Right lobe of liver (tissue), 6 donors: ENCODE data around the gene TTC17. TPM values are rescaled to one million over a fixed set of nuclear protein-coding genes. Genes with fewer than 3 reads are reported as not detected.
A peak's percentile ranks its signal among the peaks of the same experiment; 100 is the strongest.
"Not testable (repeated sequence)": the region's sequence is repeated elsewhere in the genome, so short reads cannot be mapped to it uniquely, and the experiment has no call there.

Experiments used
- ATAC-seq, 4 donors: fragments of 200-7000 bp; cut with Tn5 transposase; one replicate each; pipeline ENCODE4 v1.9.1; 2020; ENCODE audit warnings: mild to moderate bottlenecking in 4 of 4, moderate library complexity in 4 of 4
- DNase-seq, 3 donors: peaks; one replicate each; pipeline ENCODE4 v3.0.0-alpha.2; 2020
- H3K27ac ChIP-seq, 3 donors: fragments of 200-600 bp; one replicate each; pipeline ENCODE4 v1.8.0; 2022
- H3K27me3 ChIP-seq, 2 donors: fragments of 200-600 bp; one replicate each; pipeline ENCODE4 v1.8.0; 2022
- H3K36me3 ChIP-seq, 4 donors: fragments of 200-600 bp; sonication (generic) in 1 of 4; one replicate each; pipeline versions ENCODE4 v1.5.1 to v1.8.0; 2017 to 2022; ENCODE audit warnings: control low read depth in 1 of 4
- H3K4me1 ChIP-seq, 4 donors: fragments of 200-600 bp; sonication (generic) in 1 of 4; one replicate each; pipeline versions ENCODE4 v1.5.1 to v1.8.0; 2017 to 2022; ENCODE audit warnings: control low read depth in 1 of 4
- H3K4me3 ChIP-seq, 3 donors: fragments of 200-600 bp; one replicate each; pipeline ENCODE4 v1.8.0; 2022
- H3K9me3 ChIP-seq, 4 donors: fragments of 200-600 bp; sonication (generic) in 1 of 4; one replicate each; pipeline versions ENCODE4 v1.5.1 to v1.8.0; 2017 to 2022; ENCODE audit warnings: control low read depth in 1 of 4
- POLR2A ChIP-seq: fragments of 450-650 bp; IDR thresholded peaks from one replicate; pipeline ENCODE4 v1.6.1; 2017; ENCODE audit warnings: antibody characterized with exemption, mild to moderate bottlenecking
- WGBS: methylation state at CpG from one replicate; pipeline ENCODE4 v1.1.6; 2018; ENCODE audit warnings: low coverage, low lambda C conversion rate; ENCODE audit not compliant: insufficient coverage; ENCODE audit errors: missing lambda C conversion rate; 5-methylcytosine and 5-hydroxymethylcytosine counted together
- intact Hi-C, 2 donors: fragments of 100-400 bp; cut with DNase I; formaldehyde crosslinking; loops; one replicate each; pipeline versions ENCODE4 v1.11.2 to v1.14.1; 2022
- total RNA-seq, 6 experiments: library from RNA; depleted of rRNA in 2 of 6; stranded (reverse); fragments of >200 nt in 2 of 6; fragmentation: NEBNext Ultra II Directional in 3 of 6; extraction: Animal tissue kit (Norgen Biotek cat#: 25700) in 3 of 6; gene quantifications; one replicate each; pipeline versions ENCODE4 v1.1.0 to v1.2.4, GENCODE V29; 2016 to 2023
- TF ChIP-seq, protein P1 (sequence below), 4 donors: fragments of 200-600 bp in 3 of 4; fragments of 450-650 bp in 1 of 4; IDR thresholded peaks; one replicate each; pipeline versions ENCODE4 v1.5.1 to v1.8.0; 2016 to 2022; ENCODE audit warnings: antibody characterized with exemption in 4 of 4, mild to moderate bottlenecking in 2 of 4
- donor health status: DM: no; HTN: yes; CAD: no.
- donor health status: DM: no; HTN: no; CAD: no.
- donor health status: DM: no; HTN: no; CAD: no.
- donor health status: DM: no; HTN: yes; CAD: no.
- donor health status: DM: no; HTN: yes; CAD: no.

TTC17 gene
- total RNA-seq, 6 experiments from 2014 or later, result 33.9 to 70.2 (median 48.5) TPM

DNA sequence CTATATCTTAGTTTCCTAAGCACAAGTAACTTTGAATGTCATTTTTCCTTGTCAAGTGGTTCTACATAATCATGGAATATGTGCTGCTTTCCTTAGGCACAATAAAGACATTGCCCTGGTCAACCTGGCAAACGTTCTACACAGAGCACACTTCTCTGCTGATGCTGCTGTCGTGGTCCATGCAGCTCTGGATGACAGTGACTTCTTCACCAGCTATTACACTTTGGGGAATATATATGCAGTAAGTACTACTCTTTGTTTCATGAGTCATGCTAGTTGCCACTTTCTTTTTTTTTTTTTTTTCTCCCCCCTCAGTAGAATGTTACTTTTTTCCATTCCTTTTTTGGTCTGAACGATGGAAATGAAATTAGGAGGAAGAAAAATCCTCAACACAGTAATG, 38.5 kb downstream of the TTC17 start:
- Histone ChIP-seq H3K27ac (no peak overlapping the region), H3K4me1 (peaks cover 0 to 10% (median 0%) of the 10 kb centered on the region in 4 donors), H3K9me3 (no peaks in the 10 kb centered on the region), H3K36me3 (peaks cover 2 to 26% (median 13%) of the 10 kb centered on the region in 4 donors), H3K27me3 (no peaks in the 10 kb centered on the region), H3K4me3 (no peak overlapping the region)
- DNase-seq (no peak), ATAC-seq (no peak)
- TF ChIP-seq POLR2A, result no peak
- TF ChIP-seq, protein P1, sequence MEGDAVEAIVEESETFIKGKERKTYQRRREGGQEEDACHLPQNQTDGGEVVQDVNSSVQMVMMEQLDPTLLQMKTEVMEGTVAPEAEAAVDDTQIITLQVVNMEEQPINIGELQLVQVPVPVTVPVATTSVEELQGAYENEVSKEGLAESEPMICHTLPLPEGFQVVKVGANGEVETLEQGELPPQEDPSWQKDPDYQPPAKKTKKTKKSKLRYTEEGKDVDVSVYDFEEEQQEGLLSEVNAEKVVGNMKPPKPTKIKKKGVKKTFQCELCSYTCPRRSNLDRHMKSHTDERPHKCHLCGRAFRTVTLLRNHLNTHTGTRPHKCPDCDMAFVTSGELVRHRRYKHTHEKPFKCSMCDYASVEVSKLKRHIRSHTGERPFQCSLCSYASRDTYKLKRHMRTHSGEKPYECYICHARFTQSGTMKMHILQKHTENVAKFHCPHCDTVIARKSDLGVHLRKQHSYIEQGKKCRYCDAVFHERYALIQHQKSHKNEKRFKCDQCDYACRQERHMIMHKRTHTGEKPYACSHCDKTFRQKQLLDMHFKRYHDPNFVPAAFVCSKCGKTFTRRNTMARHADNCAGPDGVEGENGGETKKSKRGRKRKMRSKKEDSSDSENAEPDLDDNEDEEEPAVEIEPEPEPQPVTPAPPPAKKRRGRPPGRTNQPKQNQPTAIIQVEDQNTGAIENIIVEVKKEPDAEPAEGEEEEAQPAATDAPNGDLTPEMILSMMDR (IDR thresholded peaks at IDR 0.05), result no peak
- 72% methylated on average over 2 of the region's 3 CpGs for WGBS
- intact Hi-C loops, result no loop called here

DNA sequence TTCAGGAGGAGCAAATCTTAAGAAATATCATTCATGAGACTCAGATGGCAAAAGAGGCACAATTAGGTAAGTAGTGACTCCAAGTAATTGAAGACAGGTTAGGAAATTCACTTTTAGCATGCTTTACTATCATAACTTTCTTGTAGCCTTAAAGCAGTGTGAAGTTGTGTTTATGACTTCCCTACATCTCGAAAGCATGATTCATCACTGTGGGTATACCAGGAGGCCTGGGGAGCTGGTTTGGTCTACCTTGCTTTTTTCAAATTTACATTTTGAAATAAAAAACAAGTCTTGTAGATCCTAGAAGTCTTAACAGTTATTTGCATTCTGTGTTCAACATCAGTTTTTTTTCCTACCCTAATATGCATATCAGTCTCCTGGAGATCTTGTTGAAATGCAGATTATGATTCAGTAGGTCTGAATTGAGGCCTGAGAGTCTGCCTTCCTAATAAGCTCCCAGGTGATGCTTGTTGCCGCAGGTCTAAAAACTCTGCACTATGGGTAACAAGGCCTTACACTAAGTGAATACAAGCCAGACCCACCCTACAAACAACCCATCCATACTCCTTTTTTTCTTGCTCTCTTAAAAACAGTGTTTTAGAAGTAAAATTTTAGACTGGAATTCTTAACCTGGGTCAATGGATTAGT, 41.4 kb downstream of the TTC17 start:
- H3K27ac ChIP-seq, result no peak overlapping the region
- TF ChIP-seq, protein P1 (IDR thresholded peaks at IDR 0.05), result no peak
- no peak for TF ChIP-seq POLR2A
- H3K27me3 ChIP-seq, result no peaks in the 10 kb centered on the region
- no peaks in the 10 kb centered on the region for H3K9me3 ChIP-seq
- ATAC-seq, result no peak
- 94% methylated on average over 2 of the region's 2 CpGs for WGBS
- no peak for DNase-seq
- H3K4me3 ChIP-seq, result no peak overlapping the region
- peaks cover 2 to 20% (median 11%) of the 10 kb centered on the region in 4 donors for H3K36me3 ChIP-seq
- peaks cover 0 to 28% (median 0%) of the 10 kb centered on the region in 4 donors for H3K4me1 ChIP-seq
- intact Hi-C loops, result no loop called here

DNA sequence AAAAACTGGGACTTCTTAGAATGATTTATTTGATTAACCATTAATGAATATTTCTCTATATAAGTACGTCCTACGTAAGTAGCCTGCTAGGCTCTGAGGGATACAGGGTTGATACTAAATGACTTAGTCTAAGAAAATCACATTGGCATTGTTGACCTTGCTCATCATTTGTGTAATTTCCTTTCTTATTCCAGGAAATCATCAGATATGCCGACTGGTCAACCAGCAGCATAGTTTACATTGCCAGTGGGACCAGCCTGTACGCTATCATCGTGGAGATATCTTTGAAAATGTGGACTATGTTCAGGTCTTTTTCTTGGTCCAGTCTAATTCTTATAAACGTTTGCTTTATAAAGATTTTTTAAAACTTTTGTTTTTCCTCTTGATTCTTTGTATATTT, 42.5 kb downstream of the TTC17 start:
- peaks cover 0 to 28% (median 0%) of the 10 kb centered on the region in 4 donors for H3K4me1 ChIP-seq
- ATAC-seq (peak in 3 of 4 donors; percentile 28 to 75 (median 68)), DNase-seq (no peak)
- H3K36me3 ChIP-seq, result peaks cover 2 to 28% (median 15%) of the 10 kb centered on the region in 4 donors
- H3K27ac ChIP-seq, result no peak overlapping the region
- whole genome bisulfite sequencing, result 55% methylated on average over 6 of the region's 6 CpGs
- H3K4me3 ChIP-seq, result no peak overlapping the region
- intact Hi-C loops, result no loop called here
- no peaks in the 10 kb centered on the region for H3K27me3 ChIP-seq
- TF ChIP-seq POLR2A, result no peak
- TF ChIP-seq, protein P1 (IDR thresholded peaks at IDR 0.05), result no peak
- no peaks in the 10 kb centered on the region for H3K9me3 ChIP-seq

DNA sequence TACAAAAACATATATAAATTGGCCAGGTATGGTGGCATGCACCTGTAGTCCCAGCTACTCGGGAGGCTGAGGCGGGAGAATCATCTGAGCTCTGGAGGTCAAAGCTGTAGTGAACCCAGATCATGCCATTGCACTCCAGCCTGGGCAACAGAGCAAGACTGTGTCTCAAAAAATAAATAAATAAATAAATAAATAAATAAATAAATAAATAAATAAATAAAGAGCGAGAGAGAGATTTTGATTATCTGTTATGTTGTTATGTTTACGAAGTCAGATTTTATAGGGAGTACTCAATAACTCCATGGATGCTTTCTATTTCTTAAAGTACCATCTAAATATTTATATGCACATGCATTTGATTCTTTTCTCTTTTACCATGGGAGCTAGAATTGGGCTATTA, 43.1 kb downstream of the TTC17 start:
- H3K27me3 ChIP-seq, intact Hi-C loops, H3K27ac ChIP-seq, DNase-seq, ATAC-seq, H3K9me3 ChIP-seq, H3K4me3 ChIP-seq: not testable (repeated sequence)
- H3K4me1 ChIP-seq, result peaks cover 0 to 28% (median 0%) of the 10 kb centered on the region in 4 donors
- 95% methylated on average over 4 of the region's 4 CpGs for WGBS
- H3K36me3 ChIP-seq, result peaks cover 0 to 24% (median 12%) of the 10 kb centered on the region in 4 donors

DNA sequence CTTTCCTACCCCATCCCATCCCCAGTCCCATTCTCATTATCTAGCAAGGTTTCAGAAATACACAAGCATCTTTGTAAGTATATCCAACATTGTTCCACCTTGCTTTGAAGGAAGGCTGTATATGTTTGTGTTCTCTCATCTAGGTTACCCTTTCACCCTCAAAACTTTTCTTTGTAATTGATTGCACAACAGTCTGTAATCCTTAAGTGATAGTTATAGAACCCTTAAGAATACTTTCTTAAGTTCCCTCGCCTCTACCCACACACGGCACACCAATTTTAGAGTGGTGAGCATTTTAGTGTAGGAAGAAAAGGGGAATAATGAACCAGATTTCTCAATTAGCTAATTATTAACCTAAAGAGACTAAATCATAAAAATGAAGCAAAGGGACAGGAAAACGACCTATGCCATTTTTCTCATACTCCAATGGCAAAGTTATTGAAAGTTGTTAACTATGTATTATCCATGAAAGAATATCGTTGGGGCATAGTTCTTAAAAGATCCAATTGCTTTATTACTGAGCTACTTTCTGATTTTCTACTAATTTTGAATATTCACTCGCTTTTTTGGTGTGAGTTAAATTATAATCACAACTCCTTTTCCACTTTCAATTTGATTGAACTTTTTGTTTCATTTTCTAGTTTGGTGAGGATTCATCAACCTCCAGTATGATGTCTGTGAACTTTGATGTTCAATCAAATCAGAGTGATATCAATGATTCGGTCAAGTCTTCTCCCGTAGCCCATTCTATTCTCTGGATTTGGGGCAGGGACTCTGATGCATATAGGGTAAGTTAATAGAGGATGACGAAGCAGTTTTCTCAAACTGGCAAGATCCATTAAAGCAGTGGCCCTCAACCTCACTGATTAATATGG, 44.9 kb downstream of the TTC17 start:
- H3K4me1 ChIP-seq, result peaks cover 0 to 43% (median 4%) of the 10 kb centered on the region in 4 donors
- intact Hi-C loops, result no loop called here
- 42% methylated on average over 8 of the region's 8 CpGs for WGBS
- no peaks in the 10 kb centered on the region for H3K27me3 ChIP-seq
- DNase-seq, result no peak
- no peaks in the 10 kb centered on the region for H3K9me3 ChIP-seq
- peak overlapping the region in 2 of 3 donors; percentile 25 to 31 for H3K4me3 ChIP-seq
- peak overlapping the region in 2 of 3 donors; percentile 42 to 58 for H3K27ac ChIP-seq
- TF ChIP-seq, protein P1 (IDR thresholded peaks at IDR 0.05), result no peak
- TF ChIP-seq POLR2A, result no peak
- peaks cover 0 to 15% (median 5%) of the 10 kb centered on the region in 4 donors for H3K36me3 ChIP-seq
- ATAC-seq, result peak; percentile 44 to 68 (median 54)
